Smooth muscle cell (in vitro differentiated cells): Measurements from ENCODE around the gene P2RX4. TPM values are rescaled to one million over a fixed set of nuclear protein-coding genes. Genes with fewer than 3 reads are reported as not detected.
"Not testable (repeated sequence)": the region's sequence is repeated elsewhere in the genome, so short reads cannot be mapped to it uniquely, and the experiment has no call there.

Experiments
- DNase-seq: peaks from one replicate; lab custom pipeline; 2025; ENCODE audit not compliant: unreplicated experiment; lab: John Stamatoyannopoulos, UW
- H2AFZ ChIP-seq: fragments of 200-600 bp; sonication (generic); 2 replicates; pipeline ENCODE4 v1.6.0; 2016; ENCODE audit warnings: antibody characterized with exemption, low read depth, mild to moderate bottlenecking
- H3F3A ChIP-seq: fragments of 200-600 bp; sonication (generic); 2 replicates; pipeline ENCODE4 v1.6.0; 2017; ENCODE audit warnings: antibody characterized with exemption, low read depth
- H3K27ac ChIP-seq: fragments of 200-600 bp; sonication (generic); 2 replicates; pipeline ENCODE4 v1.5.1; 2016; ENCODE audit warnings: low read depth, mild to moderate bottlenecking
- H3K27me3 ChIP-seq: fragments of 200-600 bp; sonication (generic); 2 replicates; pipeline ENCODE4 v1.6.1; 2016; ENCODE audit warnings: low read depth, mild to moderate bottlenecking
- H3K36me3 ChIP-seq: fragments of 200-600 bp; sonication (generic); 2 replicates; pipeline ENCODE4 v1.5.1; 2016; ENCODE audit warnings: low read depth
- H3K4me1 ChIP-seq: fragments of 200-600 bp; sonication (generic); 2 replicates; pipeline ENCODE4 v1.5.1; 2016; ENCODE audit warnings: low read depth
- H3K4me2 ChIP-seq: fragments of 200-600 bp; sonication (generic); 2 replicates; pipeline ENCODE4 v1.6.0; 2016; ENCODE audit warnings: mild to moderate bottlenecking
- H3K4me3 ChIP-seq: fragments of 200-600 bp; sonication (generic); 2 replicates; pipeline ENCODE4 v1.5.1; 2016; ENCODE audit warnings: mild to moderate bottlenecking
- H3K79me2 ChIP-seq: fragments of 200-600 bp; sonication (generic); 2 replicates; pipeline ENCODE4 v1.6.0; 2016; ENCODE audit warnings: low read depth, mild to moderate bottlenecking
- H3K9ac ChIP-seq: fragments of 200-600 bp; sonication (generic); 2 replicates; pipeline ENCODE4 v1.6.0; 2016; ENCODE audit warnings: low read depth
- H3K9me3 ChIP-seq: fragments of 200-600 bp; sonication (generic); replicated peaks from 2 replicates; pipeline ENCODE4 v1.5.1; 2016; ENCODE audit warnings: low read depth
- H4K20me1 ChIP-seq: fragments of 200-600 bp; sonication (generic); 2 replicates; pipeline ENCODE4 v1.6.0; 2016; ENCODE audit warnings: low read depth
- WGBS: methylation state at CpG from one replicate; pipeline ENCODE4 v1.1.7; 2016; ENCODE audit warnings: low lambda C conversion rate; 5-methylcytosine and 5-hydroxymethylcytosine counted together
- polyA plus RNA-seq: library from polyadenylated mRNA; unstranded; fragments of >200 nt; fragmentation: Nextera tagmentation; extraction: Ambion mirVana; gene quantifications from 2 replicates; pipeline ENCODE4 v1.2.1, GENCODE V29; 2016
- total RNA-seq: library from RNA; depleted of rRNA; stranded (reverse); fragments of >200 nt; gene quantifications from 2 replicates; pipeline ENCODE4 v1.2.3, GENCODE V29; 2014
- TF ChIP-seq, protein P1 (sequence below): fragments of 200-600 bp; sonication (generic); IDR thresholded peaks from 2 replicates; pipeline ENCODE4 v1.5.1; 2017; ENCODE audit warnings: borderline replicate concordance, mild to moderate bottlenecking, antibody characterized with exemption; ENCODE audit not compliant: insufficient read depth, poor library complexity, severe bottlenecking

The P2RX4 gene
- total and polyA plus RNA-seq, 2 experiments from 2014 or later = 20.6 to 32.2 TPM

- TF ChIP-seq, protein P1, sequence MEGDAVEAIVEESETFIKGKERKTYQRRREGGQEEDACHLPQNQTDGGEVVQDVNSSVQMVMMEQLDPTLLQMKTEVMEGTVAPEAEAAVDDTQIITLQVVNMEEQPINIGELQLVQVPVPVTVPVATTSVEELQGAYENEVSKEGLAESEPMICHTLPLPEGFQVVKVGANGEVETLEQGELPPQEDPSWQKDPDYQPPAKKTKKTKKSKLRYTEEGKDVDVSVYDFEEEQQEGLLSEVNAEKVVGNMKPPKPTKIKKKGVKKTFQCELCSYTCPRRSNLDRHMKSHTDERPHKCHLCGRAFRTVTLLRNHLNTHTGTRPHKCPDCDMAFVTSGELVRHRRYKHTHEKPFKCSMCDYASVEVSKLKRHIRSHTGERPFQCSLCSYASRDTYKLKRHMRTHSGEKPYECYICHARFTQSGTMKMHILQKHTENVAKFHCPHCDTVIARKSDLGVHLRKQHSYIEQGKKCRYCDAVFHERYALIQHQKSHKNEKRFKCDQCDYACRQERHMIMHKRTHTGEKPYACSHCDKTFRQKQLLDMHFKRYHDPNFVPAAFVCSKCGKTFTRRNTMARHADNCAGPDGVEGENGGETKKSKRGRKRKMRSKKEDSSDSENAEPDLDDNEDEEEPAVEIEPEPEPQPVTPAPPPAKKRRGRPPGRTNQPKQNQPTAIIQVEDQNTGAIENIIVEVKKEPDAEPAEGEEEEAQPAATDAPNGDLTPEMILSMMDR = no peak
- Histone ChIP-seq H3K9ac (no peak overlapping the region), H3K79me2 (no peaks in the 10 kb centered on the region), H3K4me1 (no peaks in the 10 kb centered on the region), H3K4me3 (no peak overlapping the region), H2AFZ (no peak overlapping the region), H4K20me1 (no peaks in the 10 kb centered on the region), H3K9me3 (no peaks in the 10 kb centered on the region), H3K27me3 (no peaks in the 10 kb centered on the region), H3K36me3 (no peaks in the 10 kb centered on the region), H3F3A (peaks cover 11% of the 10 kb centered on the region), H3K27ac (no peak overlapping the region), H3K4me2 (no peak overlapping the region)
- WGBS = 96% methylated on average over 7 of the region's 7 CpGs
- DNase-seq = no peak
Observed at GRCh38 chr12:121205491-121205890, 4.4 kb upstream of the P2RX4 start.

- not testable (repeated sequence) for H3K4me1 ChIP-seq, H3K4me2 ChIP-seq, H3K27me3 ChIP-seq, H3K36me3 ChIP-seq, H3K9ac ChIP-seq, H2AFZ ChIP-seq, H3K79me2 ChIP-seq, H4K20me1 ChIP-seq, H3K4me3 ChIP-seq, DNase-seq, H3K9me3 ChIP-seq, H3K27ac ChIP-seq
- WGBS = 97% methylated on average over 10 of the region's 10 CpGs
- peaks cover 16% of the 10 kb centered on the region for H3F3A ChIP-seq
Observed at GRCh38 chr12:121208571-121208970, 1.4 kb upstream of the P2RX4 start.

DNA sequence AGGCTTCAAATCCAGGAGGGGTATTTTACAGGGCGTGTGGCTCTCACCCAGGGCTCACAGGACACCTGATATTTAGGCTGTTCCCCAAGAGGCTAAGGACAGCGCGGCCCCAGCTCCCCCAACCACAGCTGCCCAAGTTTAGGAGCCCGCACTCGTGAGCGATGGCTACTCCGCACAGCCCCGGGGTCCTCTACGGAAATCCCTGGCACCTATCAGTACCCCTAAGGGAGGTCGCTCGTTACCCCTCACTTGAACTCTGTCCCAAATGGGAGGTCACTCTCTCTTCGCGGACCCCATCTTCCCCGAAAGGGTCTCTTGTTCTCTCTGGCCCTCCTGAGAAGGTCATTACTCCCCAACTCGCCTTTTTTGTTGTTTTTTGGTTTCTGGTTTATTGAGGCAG is 708 bp upstream of the P2RX4 start:
- Histone ChIP-seq H4K20me1 (no peaks in the 10 kb centered on the region), H3K4me1 (no peaks in the 10 kb centered on the region), H3F3A (peaks cover 20% of the 10 kb centered on the region), H3K9ac (no peak overlapping the region), H3K9me3 (no peaks in the 10 kb centered on the region), H3K4me2 (no peak overlapping the region), H3K79me2 (no peaks in the 10 kb centered on the region), H2AFZ (no peak overlapping the region), H3K27me3 (no peaks in the 10 kb centered on the region), H3K27ac (no peak overlapping the region), H3K4me3 (no peak overlapping the region), H3K36me3 (no peaks in the 10 kb centered on the region)
- no peak for DNase-seq
- TF ChIP-seq, protein P1 = no peak
- 88% methylated on average over 15 of the region's 15 CpGs for WGBS

- no peaks in the 10 kb centered on the region for H3K36me3 ChIP-seq
- DNase-seq = no peak
- H3K79me2 ChIP-seq = no peaks in the 10 kb centered on the region
- H4K20me1 ChIP-seq = no peaks in the 10 kb centered on the region
- H3K9me3 ChIP-seq = no peaks in the 10 kb centered on the region
- no peak overlapping the region for H3K4me3 ChIP-seq
- H3K27me3 ChIP-seq = no peaks in the 10 kb centered on the region
- H3F3A ChIP-seq = peaks cover 20% of the 10 kb centered on the region
- WGBS = 98% methylated on average over 5 of the region's 5 CpGs
- H3K4me2 ChIP-seq = no peak overlapping the region
- no peak overlapping the region for H3K9ac ChIP-seq
- H3K4me1 ChIP-seq = no peaks in the 10 kb centered on the region
- no peak overlapping the region for H2AFZ ChIP-seq
- H3K27ac ChIP-seq = no peak overlapping the region
- TF ChIP-seq, protein P1 = no peak
Observed at GRCh38 chr12:121212875-121213274, 2.9 kb downstream of the P2RX4 start.
